ENCODE measurements around the gene CUEDC1. TPM values are rescaled to one million over a fixed set of nuclear protein-coding genes. Genes with fewer than 3 reads are reported as not detected.
A peak's percentile ranks its signal among the peaks of the same experiment; 100 is the strongest.

The CUEDC1 gene
- 3.9 and 4.6 TPM in 2 replicates for total RNA-seq

GRCh38 chr17:57955183-57955931, at the start of gene CUEDC1:
TSS of gene CUEDC1 (minus strand) at chr17:57955412. CDS start at chr17:57885564, 69,848 bp downstream.
- DNase-seq (ENCODE audit: low read depth in 2 of 2), result peak in 1 of 2 donors; percentile 69

- DNase-seq (ENCODE audit: low read depth in 2 of 2), result no peak
Observed at GRCh38 chr17:58004060-58004459, 48.8 kb upstream of the CUEDC1 start.

DNA sequence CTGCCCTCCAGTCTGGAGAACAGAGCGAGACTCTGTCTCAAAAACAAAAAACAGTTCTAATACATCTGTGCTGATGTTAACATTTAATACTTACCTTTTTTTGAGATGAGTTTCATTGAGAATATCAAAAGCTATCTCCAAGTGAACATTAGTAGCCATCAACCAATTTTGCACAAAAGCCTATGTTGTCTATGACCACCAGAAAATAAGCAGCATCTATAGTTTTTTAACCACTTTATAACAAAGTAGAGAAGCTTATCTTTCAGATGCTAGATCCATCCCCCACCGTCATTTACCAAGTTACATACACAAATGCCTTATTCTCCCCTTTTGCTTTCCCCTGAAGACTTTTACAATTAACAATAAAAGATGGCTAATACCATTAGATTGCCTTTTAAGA, 47.8 kb upstream of the CUEDC1 start:
- DNase-seq (ENCODE audit: low read depth in 2 of 2), result no peak

DNA sequence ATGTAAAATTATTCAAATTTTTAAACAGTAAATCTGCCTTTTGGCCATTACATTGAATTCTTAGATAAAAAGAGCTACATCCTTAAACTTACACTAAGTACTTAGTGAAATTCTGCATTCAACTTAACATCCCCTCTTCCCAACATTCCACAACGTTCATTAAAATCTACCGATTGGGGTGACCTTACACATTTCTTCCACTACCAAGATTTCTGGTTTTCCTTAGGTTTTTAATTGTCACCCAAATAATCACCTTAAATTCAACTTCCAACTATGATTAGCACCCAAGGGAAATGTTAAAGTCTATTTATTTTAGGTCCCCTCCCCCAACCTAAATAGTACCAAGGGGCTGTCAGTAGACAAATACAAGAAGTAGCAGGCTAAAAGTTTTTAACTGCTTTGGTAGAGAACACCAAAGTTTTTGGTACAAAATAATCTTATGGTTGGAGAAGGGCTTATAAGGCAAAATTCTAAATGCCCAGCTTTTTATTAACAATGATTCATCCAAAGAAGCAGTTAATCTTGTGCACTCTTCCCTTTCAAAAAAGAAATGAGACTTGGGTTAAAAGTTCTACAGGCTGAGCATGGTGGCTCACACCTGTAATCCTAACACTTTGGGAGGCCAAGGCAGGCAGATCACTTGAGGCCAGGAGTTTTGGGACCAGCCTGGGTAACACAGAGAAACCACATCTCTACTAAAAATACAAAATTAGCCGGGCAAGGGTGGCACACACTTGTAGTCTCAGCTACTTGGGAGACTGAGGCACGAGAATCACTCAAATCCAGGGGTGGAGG, 47.1 kb upstream of the CUEDC1 start:
- no peak for DNase-seq (ENCODE audit: low read depth in 2 of 2)

DNA sequence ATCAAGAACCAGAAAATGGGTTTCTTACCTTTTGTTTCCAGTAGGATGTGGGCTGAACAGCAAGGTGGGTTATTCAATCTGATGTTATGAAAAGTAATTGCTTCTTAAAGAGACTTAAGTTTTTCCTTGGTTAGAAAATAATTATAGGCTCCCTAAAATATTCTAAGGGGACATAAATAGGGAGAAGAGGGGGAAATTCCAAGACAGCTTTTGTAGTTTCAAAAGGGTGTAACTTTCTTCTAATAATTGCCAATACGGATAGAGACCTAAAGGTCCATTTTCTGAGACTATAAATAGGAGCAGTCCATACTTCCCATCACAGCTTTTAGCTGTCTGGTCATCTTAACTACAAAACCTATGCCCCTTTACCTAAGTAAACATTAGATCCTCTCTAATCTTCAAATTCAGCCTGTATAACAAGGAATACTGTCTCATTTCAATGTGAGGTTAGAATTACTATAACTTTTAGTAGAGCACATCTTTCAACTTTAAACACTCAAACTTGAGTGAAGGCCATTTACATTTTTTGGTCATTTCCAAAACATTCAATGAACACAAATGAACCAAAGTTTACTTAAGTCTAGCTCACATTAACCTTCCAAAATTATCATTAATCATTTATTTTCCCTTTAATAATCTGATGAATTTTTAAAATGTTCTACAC, 46.4 kb upstream of the CUEDC1 start:
- DNase-seq (ENCODE audit: low read depth in 2 of 2), result no peak

DNA sequence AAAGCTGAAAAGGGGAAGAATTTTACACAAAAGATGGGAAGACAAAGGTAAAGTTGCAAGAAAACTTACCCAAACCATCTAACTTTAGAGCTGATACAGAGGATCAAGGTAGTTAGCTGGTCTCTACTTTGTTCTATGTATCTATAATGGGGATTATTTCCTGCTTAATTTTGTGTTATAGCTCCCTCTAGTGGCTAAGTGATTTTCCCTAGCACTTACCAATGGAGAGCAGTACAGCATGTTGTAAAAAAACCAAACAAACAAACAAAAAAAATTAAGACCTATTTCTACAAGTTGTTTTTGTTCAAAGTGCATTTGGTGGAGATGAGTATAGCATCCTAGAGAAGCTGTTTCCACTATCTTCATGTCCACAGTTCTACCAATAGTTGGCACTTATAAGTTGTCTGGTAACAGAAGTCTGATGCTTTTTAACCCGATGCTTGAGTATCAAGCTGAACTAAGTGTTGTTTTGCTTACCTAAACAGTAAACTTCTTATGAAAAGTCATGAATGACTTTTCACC, 44.3 kb upstream of the CUEDC1 start:
- peak; percentile 72 to 77 for DNase-seq (ENCODE audit: low read depth in 2 of 2)

DNA sequence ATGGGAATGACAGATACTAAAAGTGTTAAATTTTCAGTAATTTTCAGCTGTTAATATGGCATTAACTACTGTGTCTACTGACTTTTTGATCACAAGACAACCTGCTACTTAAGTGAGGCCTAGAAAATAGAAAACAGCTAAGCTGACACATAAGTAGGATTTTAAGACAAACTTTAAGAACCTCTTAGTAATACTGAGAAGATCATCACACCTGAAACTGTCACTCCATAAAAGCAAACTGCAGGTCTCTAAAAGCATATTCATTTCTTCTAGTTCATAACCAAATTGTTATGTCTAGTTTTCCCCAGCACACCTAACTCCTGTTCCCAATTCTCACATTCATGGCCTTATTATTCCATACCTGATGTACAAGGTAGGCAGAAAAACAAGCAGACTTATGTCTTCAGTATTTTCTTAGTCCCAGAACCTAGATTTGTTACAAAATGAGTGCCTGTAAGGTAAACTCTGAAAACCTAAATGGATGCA, 43.8 kb upstream of the CUEDC1 start:
- no peak for DNase-seq (ENCODE audit: low read depth in 2 of 2)

GRCh38 chr17:57997085-57997809, 42.0 kb upstream of the CUEDC1 start:
- no peak for DNase-seq (ENCODE audit: low read depth in 2 of 2)

DNA sequence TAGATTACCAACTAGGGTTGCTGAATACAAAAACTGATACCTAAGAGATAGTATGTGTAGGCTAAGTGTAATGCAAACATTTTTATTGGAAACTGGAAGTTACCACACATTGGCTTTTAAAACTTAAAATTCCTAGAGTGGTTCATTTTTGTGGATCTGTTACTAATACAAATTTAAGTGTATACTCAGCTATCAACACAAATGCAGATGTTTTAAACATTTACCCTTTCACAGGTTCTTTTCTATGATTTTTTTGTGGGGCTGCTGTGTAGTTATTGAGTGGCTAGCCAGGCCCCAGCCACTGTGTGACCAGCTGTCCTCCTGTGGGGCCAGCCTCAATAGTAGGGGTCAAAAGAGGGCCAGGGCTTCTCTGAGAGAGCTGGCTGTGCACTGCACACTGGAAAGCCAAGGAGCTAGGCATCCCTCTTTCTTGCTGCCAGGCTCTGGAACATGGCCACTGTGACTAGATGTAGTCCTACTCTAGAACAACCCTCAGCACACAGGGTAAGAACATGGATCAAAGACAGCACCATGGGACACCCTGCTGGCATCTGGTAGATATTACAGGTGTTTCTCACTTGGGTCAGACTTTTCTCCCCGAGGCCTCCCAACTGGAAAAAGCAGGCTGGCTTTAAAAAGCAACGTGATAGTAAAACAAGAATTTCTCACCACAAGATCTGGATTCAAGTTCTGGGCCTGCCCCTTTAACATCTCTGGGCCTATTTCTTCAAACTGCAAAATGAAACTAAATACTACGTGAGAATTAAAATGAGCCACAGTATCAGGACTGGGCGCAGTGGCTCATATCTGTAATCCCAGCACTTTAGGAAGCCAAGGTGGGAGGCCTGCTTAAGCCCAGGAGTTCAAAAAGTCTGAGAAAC, 40.1 kb upstream of the CUEDC1 start:
- DNase-seq (ENCODE audit: low read depth in 2 of 2), result peak; percentile 70 to 83

DNA sequence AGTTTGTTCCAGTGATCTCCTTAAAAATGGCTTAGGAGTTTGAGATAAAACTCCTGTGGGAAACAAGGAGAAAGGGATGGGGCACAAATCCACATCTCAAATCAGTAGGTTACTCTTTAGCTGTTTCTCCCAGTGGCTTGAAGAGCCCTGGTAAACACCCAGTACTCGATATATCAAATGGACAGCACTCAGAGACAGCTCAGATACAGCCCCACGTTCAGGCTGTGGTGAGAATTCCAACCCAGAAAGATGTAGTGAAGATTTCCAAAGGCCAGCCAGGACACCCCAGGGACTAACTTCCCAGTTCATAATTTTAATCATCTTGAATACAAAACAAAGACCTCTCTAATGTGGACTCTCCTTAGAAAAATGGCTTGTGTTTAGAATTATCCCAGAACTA, 39.2 kb upstream of the CUEDC1 start:
- DNase-seq (ENCODE audit: low read depth in 2 of 2), result no peak

- DNase-seq (ENCODE audit: low read depth in 2 of 2), result peak in 1 of 2 donors; percentile 67
Observed at GRCh38 chr17:57993471-57994365, 38.5 kb upstream of the CUEDC1 start.

GRCh38 chr17:57991537-57991936, 36.3 kb upstream of the CUEDC1 start:
- DNase-seq (ENCODE audit: low read depth in 2 of 2), result no peak

DNA sequence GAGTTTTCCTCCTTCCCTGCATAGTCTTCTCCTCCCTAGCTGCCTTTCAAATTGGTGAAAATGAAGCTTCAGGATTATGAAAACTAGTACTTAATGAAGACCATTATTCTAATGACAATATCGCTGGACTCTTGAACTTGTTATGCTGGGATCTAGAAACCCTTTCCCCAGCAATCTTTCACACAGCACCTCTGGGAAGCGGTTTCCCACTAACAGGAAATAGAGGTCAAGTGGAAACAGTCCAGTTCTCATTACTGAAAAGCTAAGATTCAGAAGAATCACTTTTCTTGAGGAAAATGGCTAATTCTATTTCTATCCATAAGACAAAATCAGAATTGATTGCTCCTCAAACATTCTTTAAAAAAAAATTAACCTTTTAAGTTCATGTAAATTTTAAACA, 34.8 kb upstream of the CUEDC1 start:
- no peak for DNase-seq (ENCODE audit: low read depth in 2 of 2)

DNA sequence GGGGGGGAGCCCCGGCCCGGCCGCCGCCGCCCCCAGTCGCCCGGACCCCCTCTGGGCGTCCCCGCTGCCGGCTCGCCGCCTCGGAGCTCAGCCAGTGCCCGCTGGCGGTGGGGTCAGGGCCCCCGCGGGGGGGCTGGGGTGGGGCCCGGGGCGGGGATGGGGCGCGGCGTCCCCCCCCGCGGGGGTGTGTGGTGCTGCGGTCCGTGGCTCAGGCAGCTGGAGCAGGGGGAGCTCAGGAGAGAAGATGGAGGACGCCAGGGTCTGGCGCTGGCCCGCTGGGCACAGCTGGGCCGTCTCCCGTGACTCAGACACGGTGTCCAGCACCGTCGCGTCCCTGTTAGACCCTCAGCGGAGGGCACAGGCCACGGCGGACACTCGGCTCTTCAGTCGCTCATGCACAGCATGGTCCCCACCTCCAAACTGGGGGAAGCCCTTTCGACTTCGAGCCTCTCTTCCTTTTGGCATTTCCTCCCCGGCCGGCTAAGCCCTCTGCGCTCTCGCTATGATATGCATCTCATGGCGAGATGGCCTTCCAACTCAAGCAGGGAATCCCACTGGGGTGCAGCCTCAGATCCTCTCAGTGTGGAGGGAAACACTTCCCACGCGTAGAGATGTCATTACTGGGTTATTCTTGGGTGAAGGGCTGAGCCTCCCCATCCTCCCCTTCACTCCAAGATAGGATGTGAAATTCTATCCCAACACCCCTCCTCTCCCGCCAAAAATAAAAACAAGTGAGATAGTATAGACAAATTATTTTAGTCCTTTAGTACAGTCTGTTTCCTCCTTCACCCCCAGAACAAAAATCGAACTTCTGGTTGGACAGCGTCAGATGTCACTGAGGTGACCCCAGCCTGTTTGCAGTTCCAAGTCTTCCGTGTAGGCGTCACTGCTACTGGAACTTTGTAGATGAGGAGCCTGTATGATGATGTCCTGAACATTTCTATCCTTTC, 33.4 kb upstream of the CUEDC1 start:
- peak in 1 of 2 donors; percentile 70 for DNase-seq (ENCODE audit: low read depth in 2 of 2)

DNA sequence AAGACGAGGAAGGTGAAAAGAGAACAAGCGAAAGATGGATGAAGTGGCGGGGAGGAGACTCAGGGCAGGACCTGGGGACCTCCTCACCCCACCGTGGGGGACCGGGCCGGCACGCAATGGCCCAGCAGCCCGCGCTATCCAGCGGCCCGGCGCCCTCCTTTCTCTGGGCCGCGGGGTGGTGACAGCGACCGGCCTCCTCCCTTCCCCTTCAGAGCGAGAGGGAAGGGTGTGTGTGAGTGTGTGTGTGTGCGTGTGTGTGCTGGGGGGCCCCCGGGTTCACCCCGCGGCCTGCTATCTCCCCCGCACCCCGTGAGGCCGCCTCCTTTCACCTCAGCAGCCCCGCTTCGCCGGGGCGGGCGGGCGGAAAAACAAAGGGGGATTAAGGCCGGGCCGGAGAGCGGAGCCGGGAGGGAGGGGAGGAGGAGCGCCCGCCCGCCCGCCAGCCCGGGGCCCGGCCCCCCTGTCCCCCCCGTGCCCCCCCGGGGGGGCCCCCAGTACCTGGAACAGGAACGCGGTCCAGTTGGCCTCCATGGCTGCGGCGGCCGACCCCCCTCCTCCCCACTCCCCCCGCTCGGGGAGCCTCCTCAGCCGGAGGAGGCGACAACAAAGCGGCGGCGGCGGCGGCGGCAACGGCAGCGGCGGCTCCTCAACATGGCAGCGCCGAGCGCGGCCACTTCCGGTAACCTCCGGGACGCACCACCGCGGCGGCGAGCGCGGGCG, 32.5 kb upstream of the CUEDC1 start, which contains the start of gene VEZF1:
TSS of gene VEZF1 (minus strand) at position 674 of the 720 bp plus-strand sequence. CDS start at position 531, 143 bp downstream.
- DNase-seq (ENCODE audit: low read depth in 2 of 2), result peak in 1 of 2 donors; percentile 65

DNA sequence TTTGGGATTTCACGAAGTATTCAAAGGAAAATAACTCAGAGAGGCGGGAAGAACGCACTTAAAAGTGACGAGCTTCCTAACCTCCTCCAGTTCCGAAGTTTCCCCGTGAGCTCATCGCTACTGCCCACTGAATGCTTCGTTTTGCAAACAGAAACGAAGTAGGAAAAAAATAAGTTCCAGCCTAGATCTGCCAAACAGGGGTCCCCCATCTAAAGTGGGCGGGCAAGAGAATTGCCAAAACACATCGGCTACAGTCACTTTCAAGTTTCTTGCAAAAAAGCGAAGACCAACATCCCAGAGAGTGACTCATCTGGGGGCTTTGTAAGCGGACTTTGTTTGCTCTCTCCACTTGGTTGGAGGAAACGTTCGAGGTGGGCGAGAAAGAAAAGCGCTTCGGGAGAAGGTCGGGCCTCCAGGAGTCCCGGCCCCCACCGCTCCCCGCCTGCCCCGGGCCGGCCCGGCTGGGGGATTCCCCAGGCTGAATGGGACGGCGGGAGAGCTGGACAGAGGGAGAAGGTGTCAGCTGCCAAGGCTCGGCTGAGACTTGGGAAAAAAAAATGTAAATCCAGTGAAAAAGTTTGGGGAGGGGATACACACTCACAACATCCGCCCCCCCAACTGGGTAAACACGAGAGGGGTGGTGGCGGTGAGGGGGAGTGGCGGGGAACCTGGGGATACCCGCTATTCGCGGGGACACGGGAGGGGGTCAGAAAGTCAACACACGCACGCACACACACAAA, 31.8 kb upstream of the CUEDC1 start:
- DNase-seq (ENCODE audit: low read depth in 2 of 2), result peak in 1 of 2 donors; percentile 83

DNA sequence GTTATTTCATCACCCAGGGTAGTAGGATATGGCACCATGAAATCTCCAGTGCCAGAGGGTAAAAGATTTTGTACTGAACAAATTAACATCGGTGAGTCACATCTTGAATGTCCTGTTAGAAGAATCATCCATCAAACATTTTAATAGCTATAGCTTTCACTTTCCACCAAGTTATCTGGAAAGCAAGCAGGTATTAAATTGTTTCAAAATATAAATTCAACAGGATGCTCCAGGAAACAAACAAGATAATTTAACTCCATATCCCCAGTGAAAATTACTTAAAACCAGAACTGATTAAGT, 30.4 kb upstream of the CUEDC1 start:
- DNase-seq (ENCODE audit: low read depth in 2 of 2), result peak in 1 of 2 donors; percentile 41
